GM18507 (cell line): ENCODE results near the gene MTUS2.
A peak's percentile ranks its signal among the peaks of the same experiment; 100 is the strongest.

Experiments used
- DNase-seq: peaks from one replicate; pipeline ENCODE4 v3.0.0; 2011; ENCODE audit warnings: low read depth; ENCODE audit not compliant: insufficient read length; ENCODE audit errors: extremely low spot score
- FAIRE-seq: peaks from 2 replicates; lab custom pipeline; 2011; peaks lifted over from hg19 to GRCh38; lab: Jason Lieb, UNC

Gene MTUS2

DNA sequence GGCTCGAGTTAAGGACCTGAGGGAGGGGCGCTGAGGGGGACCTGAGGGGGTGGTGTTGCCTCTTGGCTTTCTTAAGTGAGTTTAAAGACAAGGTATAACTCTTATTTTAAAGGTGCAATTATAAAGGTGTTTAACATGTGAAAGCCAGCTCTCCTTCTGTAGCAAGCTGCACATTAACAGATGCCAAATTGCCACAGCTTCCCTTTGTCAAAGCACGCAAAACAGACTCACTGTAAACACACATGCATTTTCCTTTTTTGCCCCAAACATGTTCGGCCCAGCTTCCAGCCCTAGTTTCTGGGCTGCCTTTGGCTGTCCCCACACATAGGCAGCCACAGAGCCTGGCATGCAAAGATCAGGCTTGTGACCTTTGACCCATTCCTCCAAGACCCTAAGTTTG lies 663.5 kb downstream of the MTUS2 start:
- DNase-seq (no peak), FAIRE-seq (no peak)

DNA sequence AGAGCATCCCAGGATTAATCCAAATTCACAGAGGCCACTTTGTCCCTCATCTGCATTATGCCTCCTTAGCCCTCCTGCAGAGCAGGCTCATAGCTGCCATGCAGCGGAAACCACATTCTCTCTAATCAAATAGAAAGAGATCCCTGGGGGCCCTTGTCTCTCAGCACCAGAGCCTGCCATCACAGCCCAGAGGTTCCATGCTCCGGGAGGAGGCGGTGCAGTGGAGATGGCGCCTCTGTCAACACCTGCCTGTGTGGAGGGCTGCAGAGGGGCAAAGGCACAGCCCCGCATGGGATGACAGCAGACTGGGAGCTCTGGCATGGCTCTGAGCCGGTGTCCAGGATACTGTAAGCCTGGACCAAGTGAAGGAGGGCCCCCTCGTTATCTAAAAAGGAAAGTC lies 664.1 kb downstream of the MTUS2 start:
- DNase-seq (no peak), FAIRE-seq (no peak)

DNA sequence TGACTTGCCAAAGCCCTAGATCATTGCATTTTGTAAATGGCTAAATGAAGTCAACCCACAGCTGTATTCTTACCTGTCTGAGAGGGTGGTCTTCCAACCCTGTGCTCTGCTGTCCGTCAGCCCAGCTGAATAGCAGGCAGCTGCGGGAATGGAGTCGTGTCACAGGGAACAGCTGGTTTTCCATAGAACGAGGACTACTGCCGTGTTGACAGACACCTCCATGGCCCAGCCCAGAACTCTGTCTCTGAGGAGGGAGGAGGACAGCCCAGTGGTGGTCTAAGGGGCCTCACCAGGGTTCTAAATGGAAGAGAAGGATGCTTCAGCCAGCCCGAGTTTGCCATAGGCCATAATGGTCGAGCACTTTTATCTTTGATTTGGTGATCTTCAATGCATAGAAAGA lies 664.7 kb downstream of the MTUS2 start:
- FAIRE-seq (no peak), DNase-seq (no peak)

- FAIRE-seq (no peak), DNase-seq (no peak)
Observed at GRCh38 chr13:29486551-29486950, 666.4 kb downstream of the MTUS2 start.

- DNase-seq = no peak
- no peak for FAIRE-seq
Observed at GRCh38 chr13:29487466-29488454, 667.6 kb downstream of the MTUS2 start.

GRCh38 chr13:29489650-29490560 lies 669.8 kb downstream of the MTUS2 start:
- DNase-seq (no peak), FAIRE-seq (no peak)

DNA sequence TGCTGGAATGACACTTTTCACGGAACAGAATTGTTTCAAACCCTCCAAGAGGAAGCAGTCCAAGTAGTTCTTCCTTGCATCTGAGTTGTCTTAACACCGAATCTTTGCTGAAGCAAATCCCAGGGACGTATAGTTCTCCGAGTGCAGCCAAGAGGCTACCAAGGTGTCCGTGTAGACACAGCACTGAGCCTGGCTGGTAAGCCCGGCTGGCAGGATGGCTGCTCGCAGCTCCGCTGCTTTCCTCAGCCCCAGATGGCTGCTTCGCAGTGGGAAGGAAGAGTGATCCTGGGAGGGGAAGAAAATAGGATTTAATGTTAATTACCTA lies 670.4 kb downstream of the MTUS2 start:
- FAIRE-seq (no peak), DNase-seq (no peak)

- DNase-seq = no peak
- no peak for FAIRE-seq
Observed at GRCh38 chr13:29491248-29491647, 671.1 kb downstream of the MTUS2 start.

DNA sequence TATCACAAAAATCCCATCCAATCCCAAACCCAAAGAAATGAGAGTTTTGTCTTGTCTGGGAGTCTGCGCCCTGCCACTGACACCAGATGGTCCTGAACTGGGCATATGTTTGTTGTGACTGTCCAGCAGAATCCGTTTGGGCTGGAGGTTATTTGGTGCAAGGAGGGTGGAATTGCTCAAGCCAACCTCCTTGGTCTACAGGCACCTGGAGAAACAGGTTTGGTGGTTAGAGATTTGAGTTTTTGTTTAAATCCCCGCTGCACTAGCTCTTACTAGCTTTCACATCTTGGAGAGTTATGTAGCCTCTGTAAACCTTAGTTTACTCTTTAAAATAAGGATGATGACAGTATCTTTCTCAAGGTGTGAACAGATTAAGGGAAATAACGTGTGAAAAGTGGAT lies 673.7 kb downstream of the MTUS2 start:
- DNase-seq = no peak
- FAIRE-seq = no peak

GRCh38 chr13:29494520-29494919 lies 674.4 kb downstream of the MTUS2 start:
- FAIRE-seq (no peak), DNase-seq (no peak)

DNA sequence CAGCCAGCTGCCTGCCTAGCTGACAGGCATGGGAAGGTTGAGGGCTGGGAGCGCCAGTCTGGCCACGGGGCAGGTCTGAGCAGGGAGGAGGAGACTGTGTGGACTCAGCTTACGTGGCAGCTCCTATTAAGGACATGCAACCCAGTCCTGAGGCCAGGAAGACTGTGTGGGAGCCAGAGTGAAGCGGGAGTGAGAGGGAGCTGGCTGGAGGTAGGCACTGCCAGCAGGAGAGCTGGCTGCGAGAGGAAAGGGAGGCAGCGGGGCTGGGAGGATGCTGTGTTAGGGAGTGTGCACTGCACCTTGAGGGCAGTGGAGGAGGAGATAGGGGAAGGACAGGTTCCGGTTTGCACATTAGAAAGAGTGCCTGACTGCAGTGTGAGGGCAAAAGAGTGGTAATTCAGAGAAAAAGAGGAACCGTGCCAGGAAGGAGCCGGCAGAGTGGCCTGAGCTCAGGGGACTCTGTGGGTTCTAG lies 676.1 kb downstream of the MTUS2 start:
- peak; percentile 53 for FAIRE-seq
- DNase-seq = no peak

GRCh38 chr13:29497137-29497654 lies 677.1 kb downstream of the MTUS2 start:
- no peak for FAIRE-seq

GRCh38 chr13:29498426-29499040 lies 678.4 kb downstream of the MTUS2 start:
- no peak for FAIRE-seq
- no peak for DNase-seq

More at GRCh38 chr13:29497137-29497654, 677.1 kb downstream of the MTUS2 start:
- DNase-seq = no peak

DNA sequence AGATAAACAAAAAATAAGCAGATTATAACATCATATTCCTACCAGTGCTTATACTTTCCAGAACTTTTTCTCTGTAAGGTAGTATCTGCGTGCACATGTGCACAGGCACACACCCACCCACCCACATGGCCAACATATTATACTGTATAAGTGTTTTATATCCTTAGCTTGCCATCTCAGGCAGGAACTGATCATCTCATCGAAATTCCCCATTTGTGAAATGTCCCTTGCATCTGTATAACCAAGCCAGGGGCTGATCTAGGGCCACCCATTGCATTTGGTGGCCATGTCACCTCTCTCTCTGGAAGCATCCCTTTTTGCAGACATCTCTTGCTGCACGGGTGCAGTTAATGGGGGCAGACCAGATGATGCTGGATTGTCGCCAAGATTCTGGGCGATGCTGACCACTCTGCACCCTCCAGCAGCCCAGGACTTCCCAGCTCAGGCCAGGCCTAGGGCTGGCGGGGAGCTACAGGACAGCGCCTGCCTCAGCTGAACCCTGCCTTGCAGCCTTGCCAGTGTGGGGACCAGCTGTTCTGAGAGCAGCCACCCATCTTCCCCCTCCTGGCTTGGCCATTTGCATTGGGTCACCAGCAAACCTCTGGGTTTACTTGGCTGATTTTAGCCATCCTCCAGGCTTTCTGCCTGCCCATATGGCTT lies 679.5 kb downstream of the MTUS2 start:
- FAIRE-seq = no peak
- no peak for DNase-seq

- no peak for FAIRE-seq
- DNase-seq = no peak
Observed at GRCh38 chr13:29500386-29500785, 680.2 kb downstream of the MTUS2 start.

- FAIRE-seq (no peak), DNase-seq (no peak)
Observed at GRCh38 chr13:29501674-29502073, 681.5 kb downstream of the MTUS2 start.

- FAIRE-seq (no peak), DNase-seq (no peak)
Observed at GRCh38 chr13:29502391-29503008, 682.4 kb downstream of the MTUS2 start.

- DNase-seq (no peak), FAIRE-seq (no peak)
Observed at GRCh38 chr13:29503041-29503837, 683.1 kb downstream of the MTUS2 start.
